ENCODE results near the gene TMEM120A.
"Not testable (repeated sequence)": the region's sequence is repeated elsewhere in the genome, so short reads cannot be mapped to it uniquely, and the experiment has no call there.

GRCh38 chr7:76018520-76018919 is 24.1 kb upstream of the TMEM120A start:
- TF ChIP-seq CTCF (conservative IDR thresholded peaks at IDR 0.05; ENCODE audit: low read depth in 2 of 2); ETS1 (IDR thresholded peaks at IDR 0.05); EZH2 (IDR thresholded peaks at IDR 0.05; ENCODE audit: low read depth, unreplicated experiment); REST (IDR thresholded peaks at IDR 0.05; ENCODE audit: unreplicated experiment); POLR2AphosphoS5 (IDR thresholded peaks at IDR 0.05; ENCODE audit: low read depth); EZH2phosphoT487 (IDR thresholded peaks at IDR 0.05; ENCODE audit: unreplicated experiment); CREB1 (CRISPR knock-in tag; IDR thresholded peaks at IDR 0.05; ENCODE audit: low read depth); JUNB (IDR thresholded peaks at IDR 0.05; ENCODE audit: unreplicated experiment); ZNF331 (CRISPR knock-in tag; IDR thresholded peaks at IDR 0.05; ENCODE audit: low read depth); NANOG (IDR thresholded peaks at IDR 0.05; ENCODE audit: borderline replicate concordance); ZNF462 (CRISPR knock-in tag; IDR thresholded peaks at IDR 0.05); STAT1 (IDR thresholded peaks at IDR 0.05; ENCODE audit: unreplicated experiment); ZNF114 (CRISPR knock-in tag; IDR thresholded peaks at IDR 0.05): not testable (repeated sequence)

Measured in GM23338 (cell line).